Fibroblast of the aortic adventitia (primary cell): Measurements from ENCODE around the gene DCLRE1A. TPM values are rescaled to one million over a fixed set of nuclear protein-coding genes. Genes with fewer than 3 reads are reported as not detected.

ENCODE experiments used
- DNase-seq: peaks from one replicate; pipeline ENCODE4 v3.0.0-alpha.2; 2010; ENCODE audit warnings: low read depth
- H3K4me3 ChIP-seq: 2 replicates; pipeline ENCODE4 v1.5.1; 2011; ENCODE audit warnings: low read depth, mild to moderate bottlenecking, control low read depth, low read length, moderate library complexity
- CTCF ChIP-seq: IDR thresholded peaks from 2 replicates; pipeline ENCODE4 v1.5.1; 2011; ENCODE audit warnings: mild to moderate bottlenecking, low read length, control low read depth, inconsistent platforms; ENCODE audit not compliant: insufficient read depth
- total RNA-seq: library from RNA; depleted of rRNA; stranded (reverse); fragments of >200 nt; gene quantifications from 2 replicates; pipeline ENCODE4 v1.2.3, GENCODE V29; 2012; ENCODE audit warnings: low replicate concordance

Gene DCLRE1A
- total RNA-seq, 1 donor: 10.9 TPM

DNA sequence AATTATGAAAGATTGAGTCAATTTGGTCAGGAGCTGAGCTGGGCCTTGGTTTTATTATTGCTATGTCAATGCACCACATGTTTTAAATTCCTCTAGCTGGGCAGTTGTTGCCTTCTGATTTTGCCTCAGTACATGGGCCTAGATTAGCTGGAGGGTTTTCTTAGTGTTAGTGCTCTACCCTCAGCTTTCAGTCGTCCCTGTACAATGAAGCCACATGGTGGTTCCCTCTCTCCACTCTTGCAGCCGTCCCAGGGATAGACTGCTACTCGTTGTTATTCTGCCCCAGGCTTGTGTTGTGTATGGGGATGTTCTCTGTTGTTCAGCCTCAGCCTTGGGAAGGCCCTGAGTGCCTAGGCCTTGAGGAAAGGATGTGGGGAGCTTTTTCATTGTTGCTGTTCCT is 37.6 kb upstream of the DCLRE1A start:
- TF ChIP-seq CTCF: no peak

DNA sequence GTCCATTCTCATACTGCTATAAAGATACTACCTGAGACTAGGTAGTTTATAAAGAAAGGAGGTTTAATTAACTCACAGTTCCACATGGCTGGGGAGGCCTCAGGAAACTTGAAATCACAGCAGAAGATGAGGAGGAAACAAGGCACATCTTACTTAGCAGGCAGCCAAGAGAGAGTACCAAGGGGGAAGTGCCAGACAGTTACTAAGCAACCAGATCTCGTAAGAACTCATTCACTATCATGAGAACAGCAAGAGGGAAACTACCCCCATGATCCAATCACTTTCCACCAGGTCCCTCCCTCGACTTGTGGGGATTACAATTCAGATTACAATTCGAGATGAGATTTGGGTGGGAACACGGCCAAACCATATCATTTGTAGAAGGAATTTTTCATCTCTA is 36.9 kb upstream of the DCLRE1A start:
- no peak for TF ChIP-seq CTCF
- no peak for DNase-seq
- H3K4me3 ChIP-seq: no peak overlapping the region

More for the DNA sequence above, 37.6 kb upstream of the DCLRE1A start:
- no peak overlapping the region for H3K4me3 ChIP-seq
- no peak for DNase-seq

DNA sequence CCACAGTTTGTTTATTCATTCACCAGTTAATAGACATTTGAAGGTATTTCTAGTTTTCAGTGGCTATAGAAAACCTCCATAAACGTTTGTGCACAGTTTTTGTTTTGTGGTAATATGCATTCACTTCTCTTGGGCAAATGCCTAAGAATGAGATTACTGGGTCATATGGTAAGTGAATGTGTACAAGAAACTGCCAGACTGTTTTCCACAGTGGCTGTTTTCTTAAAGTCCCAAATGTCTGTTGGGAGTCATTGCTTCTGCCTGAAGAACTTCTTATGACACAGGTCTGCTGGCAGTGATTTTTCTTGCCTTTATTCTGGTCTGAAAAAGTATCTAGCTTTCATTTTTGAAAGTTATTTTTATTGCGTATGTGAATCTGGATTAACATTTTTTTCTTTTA is 36.0 kb upstream of the DCLRE1A start:
- TF ChIP-seq CTCF: no peak
- DNase-seq: no peak
- H3K4me3 ChIP-seq: no peak overlapping the region

DNA sequence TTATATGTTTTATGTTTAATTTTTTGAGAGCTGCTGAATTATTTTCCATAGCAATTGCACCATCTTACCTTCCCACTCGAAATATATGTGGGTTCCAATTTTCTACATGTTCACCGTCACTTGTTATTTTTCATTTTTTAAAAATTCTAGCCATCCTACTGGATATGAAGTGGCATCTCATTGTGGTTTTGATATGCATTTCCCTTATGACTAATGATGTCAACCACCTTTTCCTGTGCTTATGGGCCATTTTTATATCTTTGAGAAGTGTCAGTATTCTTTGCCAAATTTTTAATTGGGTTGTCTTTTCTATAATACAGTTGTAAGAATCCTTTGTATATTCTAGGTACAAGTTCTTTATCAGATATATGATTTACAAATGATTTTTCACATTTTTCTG is 28.4 kb upstream of the DCLRE1A start:
- no peak for TF ChIP-seq CTCF
- H3K4me3 ChIP-seq: no peak overlapping the region
- no peak for DNase-seq

DNA sequence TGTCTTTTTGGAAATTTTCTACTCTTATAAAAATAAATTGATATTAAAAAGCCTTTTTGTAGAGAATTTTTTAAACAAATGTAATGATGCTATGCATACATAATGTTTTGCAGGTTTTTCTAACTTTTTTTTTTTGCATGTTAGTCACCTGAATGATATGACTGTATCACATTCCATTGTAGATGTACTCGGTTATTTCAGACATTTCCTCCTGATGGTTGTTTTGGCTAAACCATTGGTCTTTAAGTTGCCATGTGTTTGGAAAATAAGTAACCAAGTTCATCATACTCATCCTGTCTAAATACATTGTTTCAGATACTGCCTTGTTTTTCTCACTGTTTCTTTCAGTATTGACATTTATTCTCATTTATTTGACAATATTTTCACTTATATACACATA is 26.4 kb upstream of the DCLRE1A start:
- H3K4me3 ChIP-seq: no peak overlapping the region
- DNase-seq: peak; percentile 47
- no peak for TF ChIP-seq CTCF

GRCh38 chr10:113879691-113880090 is 25.8 kb upstream of the DCLRE1A start:
- no peak for TF ChIP-seq CTCF
- no peak for DNase-seq
- H3K4me3 ChIP-seq: no peak overlapping the region

GRCh38 chr10:113876461-113876860 is 22.6 kb upstream of the DCLRE1A start:
- DNase-seq: no peak
- no peak overlapping the region for H3K4me3 ChIP-seq
- TF ChIP-seq CTCF: no peak
